Activated gamma-delta T cell treated with Interleukin-2 at 50 U/mL for 16 hours (primary cell): ENCODE results near the gene FBXO15.
A peak's percentile ranks its signal among the peaks of the same experiment; 100 is the strongest.

Experiments
- DNase-seq: peaks from one replicate; pipeline ENCODE4 v3.0.0-alpha.2; 2020

FBXO15 gene

DNA sequence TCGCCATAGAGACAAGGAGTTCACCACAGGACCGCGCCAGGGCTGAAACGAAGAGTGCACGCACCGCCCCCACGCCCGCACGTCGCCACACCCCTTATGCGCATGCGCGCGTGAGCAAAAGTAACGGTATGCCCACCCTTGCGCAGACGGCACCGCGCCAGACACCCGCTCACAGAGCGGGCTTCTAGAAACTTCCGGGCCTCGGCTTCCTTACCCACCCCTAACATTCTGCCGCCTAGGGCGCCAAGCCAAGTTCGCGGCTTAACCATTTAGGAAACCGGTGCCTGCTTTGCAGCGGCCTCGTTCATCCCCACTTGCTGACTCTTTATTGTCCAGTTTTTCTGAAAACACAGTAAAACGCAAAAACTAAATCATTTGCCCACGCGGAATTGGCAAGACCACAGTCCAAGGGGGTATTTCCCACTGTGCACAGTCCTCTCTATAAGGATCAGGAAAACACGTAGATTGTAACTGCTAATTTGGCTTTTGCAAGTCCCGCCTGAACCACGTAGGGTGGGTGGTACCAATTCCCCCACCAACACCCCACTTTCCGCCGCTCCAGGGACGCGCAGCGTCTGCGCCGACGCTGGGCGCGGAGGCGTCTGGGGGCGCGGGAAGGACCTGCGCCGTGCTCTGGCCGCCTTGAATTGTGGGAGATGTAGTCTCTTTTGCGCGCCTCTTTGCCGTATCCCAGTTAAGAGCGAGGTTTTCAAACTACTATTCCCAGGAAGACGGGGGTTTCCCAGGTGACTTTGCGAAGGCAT is at the start of gene FBXO15, which contains the start of gene TIMM21:
FBXO15 (minus strand) TSS at position 56 of the 764 bp plus-strand sequence; CDS start at position 7, 49 bp downstream.
TIMM21 (plus strand) TSS at position 745 of the 764 bp plus-strand sequence. CDS start 286 bp downstream, outside the sequence.
- peak; percentile 96 for DNase-seq

DNA sequence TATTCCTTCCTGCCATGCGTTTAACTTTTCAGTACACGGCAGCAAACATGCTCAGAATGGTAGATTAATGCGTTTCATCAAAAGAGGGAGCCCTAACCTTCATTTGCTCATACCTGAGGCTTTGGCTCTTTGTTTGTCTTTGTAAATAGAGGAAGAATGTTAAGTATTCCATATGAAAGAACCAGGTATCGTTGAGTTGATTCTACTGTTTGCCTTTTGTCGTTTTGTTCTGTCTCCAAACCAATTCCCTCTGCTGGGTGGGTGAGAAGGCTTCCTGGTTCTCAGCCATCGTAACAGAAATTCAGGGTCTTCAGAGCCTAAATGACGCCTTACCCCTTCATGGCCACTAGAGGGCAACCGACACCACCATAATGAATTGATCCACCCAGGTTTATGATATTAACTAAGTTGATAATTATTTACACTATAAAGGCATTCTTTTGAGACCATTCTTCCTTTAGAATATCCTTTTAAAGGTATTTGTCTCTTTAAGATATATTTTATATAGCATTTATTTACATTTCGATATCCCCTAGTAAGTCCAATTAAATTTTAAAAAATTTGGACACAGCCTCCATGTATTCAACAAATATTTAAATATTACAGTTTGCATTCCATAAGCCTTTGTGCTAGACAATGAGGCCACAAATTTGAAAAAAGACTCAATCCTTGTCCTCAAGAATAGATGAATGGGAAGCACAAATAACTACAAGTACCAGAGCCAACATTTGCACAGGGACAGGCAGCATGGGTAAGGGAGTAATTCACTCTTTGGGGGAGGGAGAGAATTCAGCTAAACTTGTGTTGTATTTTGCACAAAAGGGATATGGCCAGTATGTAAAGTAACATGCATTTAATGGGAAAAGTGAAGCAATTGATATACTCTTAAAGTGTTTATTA is 48.8 kb upstream of the FBXO15 start:
- peak; percentile 37 for DNase-seq

GRCh38 chr18:74194691-74195090 is 47.1 kb upstream of the FBXO15 start:
- no peak for DNase-seq

- no peak for DNase-seq
These were observed 43.9 kb upstream of the FBXO15 start for GRCh38 chr18:74191577-74191976.

GRCh38 chr18:74190086-74190485 is 42.5 kb upstream of the FBXO15 start:
- DNase-seq = no peak

GRCh38 chr18:74186661-74187060 is 39.0 kb upstream of the FBXO15 start:
- DNase-seq = no peak

- DNase-seq = no peak
These were observed 38.2 kb upstream of the FBXO15 start for GRCh38 chr18:74185860-74186259.

DNA sequence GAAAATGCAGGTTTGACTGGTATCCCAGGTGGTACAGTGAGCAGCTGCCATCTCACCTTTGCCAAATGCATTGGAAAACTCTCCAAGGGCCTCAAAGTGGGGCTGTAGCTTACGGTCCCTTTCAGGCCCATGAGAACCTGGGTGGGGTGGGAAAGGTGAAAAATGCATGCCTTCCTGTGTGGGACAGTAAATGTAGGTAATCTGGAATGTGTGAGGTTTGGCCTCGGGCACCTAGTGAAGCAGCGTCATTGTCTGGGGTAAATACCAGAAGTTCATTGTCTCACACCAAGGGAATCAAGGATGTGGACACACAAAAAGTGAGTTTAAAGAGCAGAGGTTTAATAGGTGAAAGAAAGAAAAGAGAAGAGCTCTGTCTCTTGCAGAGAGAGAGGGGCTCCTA is 37.2 kb upstream of the FBXO15 start:
- no peak for DNase-seq

GRCh38 chr18:74183130-74183529 is 35.5 kb upstream of the FBXO15 start:
- no peak for DNase-seq

DNA sequence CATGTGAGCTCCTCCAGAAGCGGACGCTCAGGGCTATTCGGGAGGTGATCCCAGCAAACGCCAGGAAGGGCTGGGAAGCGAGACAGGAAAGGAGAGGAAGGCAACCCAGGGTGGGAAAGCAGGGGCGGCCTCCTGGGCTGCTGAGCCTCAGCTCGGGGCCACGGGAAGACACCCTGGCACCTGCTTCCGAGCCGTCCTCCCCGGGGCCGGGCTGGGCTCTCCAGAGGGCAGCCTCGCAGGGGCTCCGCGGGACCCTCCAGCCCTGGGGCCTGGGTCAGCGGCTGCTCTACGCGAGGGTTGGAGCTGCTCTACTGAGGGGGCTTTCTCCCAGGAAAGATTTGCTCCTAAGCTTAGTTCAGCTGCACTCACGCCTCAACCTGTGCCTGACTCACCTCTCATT is 34.7 kb upstream of the FBXO15 start:
- DNase-seq = no peak

GRCh38 chr18:74179623-74180199 is 32.1 kb upstream of the FBXO15 start:
- no peak for DNase-seq

DNA sequence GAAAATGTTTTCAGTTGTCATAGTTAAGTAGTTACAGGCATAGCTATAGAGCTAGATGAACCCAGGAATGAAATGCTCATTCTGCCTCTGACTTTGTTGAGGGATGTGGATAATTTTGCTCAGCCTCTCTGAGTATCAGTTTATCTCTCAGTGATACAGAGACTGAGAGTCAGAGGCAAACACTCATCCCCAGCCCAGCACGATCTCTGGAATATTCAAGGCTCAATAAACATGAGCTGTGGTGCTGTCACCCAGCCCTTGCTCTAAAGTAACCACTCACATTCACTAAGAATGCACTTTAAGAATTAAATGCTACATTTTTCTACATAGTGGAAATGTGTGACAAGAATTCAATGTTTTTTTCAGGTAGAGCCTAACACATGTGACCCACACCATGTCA is 31.2 kb upstream of the FBXO15 start:
- DNase-seq = no peak

DNA sequence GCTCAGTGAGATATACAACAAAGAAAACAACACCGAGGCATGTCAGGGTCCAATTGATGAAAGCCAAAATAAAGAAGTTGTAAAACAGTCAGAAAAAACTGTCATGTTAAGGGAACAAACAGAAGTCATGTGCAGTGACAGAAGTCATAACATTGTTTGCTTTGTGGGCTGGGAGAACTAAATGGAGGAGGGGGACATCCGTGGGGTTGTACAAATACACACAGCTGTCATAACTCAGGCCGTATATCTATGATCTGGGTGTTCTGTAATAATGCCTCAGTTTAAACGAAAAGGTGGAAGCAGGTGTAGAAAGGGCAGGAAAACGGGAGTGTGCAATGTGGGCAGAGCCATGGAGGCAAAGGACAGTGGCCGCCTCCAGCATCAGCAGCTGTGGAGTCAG is 28.0 kb upstream of the FBXO15 start:
- DNase-seq = no peak

DNA sequence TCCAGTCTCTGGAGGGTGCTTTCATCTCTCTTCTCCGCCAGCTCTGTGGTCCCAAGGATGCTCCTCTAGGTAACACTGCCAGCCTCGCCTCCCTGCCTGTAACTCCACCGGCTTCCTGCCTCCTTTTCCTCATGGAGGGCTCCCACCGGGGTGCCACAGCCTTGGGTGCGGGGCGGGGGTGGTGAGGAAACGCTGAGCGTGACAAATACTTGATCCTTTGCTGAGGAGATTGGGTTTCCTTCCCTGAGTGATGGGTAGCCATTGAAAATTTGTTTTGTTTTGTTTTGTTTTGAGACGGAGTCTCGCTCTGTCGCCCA is 25.8 kb upstream of the FBXO15 start:
- DNase-seq = no peak

DNA sequence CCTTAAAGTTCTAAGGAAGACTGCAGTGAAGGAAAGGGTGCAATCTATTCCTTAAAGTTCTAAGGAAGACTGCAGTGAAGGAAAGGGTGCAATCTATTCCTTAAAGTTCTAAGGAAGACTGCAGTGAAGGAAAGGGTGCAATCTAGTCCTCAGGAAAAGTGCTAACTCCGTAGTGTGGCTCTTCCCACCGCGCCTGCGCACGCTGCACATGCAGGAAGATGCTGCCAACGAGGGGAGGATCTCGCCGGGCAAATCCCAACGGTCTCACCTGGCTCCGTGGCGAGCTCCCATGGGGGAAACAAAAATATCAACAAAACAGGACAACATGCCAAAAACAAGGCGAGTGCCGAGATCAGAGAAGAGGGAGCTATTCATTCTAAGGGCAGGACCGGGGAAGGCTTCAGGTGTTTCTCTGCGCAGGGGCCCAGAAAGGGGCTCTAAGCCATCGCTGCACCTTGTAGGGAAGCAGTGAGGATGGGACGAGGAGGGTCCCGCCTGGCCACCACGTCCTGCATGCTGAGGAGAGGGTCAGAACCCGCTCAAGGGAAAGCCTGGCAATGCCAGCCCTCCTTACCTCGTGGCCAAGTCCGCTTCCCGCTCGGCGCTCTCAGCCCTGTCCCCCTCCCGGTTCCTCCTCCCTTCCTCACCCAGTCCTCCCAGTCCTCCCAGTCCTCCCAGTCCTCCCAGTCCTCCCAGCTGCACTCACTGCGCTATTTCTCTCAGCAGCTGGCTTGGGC is 25.2 kb upstream of the FBXO15 start:
- DNase-seq = no peak

DNA sequence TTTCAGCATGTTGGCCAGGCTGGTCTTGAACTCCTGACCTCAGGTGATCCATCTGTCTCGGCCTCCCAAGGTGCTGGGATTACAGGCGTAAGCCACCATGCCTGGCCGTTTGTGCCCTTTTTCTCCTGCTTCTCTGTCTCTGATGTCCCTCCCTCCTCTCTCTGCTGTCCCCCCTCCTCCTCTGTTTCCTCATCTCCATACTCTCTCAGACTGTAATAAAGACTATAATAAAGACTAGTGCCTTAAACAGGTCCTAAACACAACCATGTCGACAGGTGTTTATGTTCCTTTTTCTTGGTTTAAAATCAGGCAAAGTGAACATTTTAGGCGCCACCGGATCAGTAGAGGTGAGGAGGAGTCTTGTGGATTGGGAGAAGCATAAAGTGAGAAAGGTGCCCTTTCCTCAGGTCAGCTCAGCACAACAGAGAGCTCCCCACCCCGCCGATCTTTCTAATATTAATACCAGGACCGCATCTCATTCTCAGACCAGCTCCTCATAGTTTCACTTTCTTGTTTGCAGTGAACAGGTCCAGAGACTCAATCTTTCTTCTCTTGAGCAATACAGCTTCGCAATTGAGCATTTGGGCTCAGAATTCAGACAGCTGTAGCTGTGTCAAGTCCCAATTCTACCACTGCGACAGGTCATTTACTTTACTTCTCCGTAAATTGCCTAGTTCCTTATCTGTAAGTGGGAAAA is 24.4 kb upstream of the FBXO15 start:
- no peak for DNase-seq

- DNase-seq = no peak
These were observed 18.8 kb upstream of the FBXO15 start for GRCh38 chr18:74166386-74166785.

DNA sequence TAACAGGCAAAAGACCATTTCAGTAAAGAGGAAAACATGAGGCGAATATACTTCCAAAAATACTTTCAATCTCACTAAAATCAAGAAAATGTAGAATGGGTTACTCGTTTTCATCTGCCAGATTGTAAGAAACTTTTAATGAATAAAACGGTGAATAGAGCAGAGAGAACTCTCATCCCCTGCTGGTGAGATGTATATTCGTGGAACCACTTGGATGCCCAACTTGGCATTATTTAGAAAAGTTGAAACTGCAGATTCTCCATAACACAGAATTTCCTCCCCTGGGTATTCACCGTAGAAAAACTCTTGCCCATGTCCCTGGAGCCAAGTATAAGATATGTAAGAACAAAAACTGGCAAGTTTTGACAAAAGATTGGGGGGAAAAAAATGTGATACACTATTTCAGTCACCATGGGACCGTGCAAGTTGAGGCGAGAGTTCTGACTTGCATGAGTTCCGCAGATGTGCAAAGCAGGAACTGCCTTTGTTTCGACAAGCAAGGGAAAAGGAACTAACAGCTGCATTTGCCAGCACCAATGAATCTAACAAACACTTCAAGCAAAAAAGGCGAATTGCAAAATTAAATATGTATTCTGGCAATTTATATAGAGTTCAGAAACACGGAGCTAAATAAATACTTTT is 15.5 kb upstream of the FBXO15 start:
- no peak for DNase-seq

DNA sequence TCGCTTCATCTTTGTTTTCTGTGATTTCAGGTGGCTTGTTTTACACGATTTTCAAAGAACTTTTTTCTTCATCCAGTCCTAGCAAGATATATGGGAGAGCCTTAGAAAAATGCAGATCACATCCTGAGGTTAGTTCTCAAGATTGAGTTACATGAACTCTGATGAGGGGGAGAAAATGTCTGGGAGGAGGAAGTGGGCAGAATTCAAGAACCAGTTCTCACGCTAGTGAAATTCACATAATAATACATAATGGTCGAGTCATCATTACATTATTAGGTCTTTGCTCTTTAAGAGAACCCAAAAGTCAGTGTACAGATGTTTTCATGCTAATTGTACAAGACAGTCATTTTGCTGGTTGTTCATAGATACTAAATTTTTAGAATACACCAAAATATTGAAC is 7.6 kb upstream of the FBXO15 start:
- DNase-seq = no peak

GRCh38 chr18:74154716-74155115 is 7.1 kb upstream of the FBXO15 start:
- no peak for DNase-seq

GRCh38 chr18:74153793-74154192 is 6.2 kb upstream of the FBXO15 start:
- DNase-seq = no peak

DNA sequence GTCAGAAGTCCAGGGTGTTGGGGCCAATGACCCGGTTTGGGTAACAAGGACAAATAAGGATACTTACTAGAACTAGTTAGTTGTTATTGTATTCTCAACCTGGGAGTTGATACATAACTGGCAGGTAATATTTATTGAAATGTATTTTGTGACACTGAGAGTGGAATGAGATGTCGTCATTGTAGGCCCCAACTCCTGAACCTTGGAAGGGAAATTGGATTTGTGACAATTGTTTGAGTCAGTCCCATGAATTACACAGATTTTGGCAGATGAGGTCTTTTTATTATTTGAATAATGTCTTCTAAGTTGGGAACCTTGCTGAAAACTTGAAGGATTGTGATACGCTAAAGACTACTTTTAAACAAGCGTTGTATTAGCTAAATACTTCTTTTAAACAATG is 5.7 kb upstream of the FBXO15 start:
- no peak for DNase-seq
